GM21390 (cell line): ENCODE data around the gene C6orf15.
"Not testable (repeated sequence)": the region's sequence is repeated elsewhere in the genome, so short reads cannot be mapped to it uniquely, and the experiment has no call there.

Experiments used
- ATAC-seq: cut with Tn5 transposase; IDR thresholded peaks from one replicate; pipeline ENCODE4 v1.9.1; 2021; ENCODE audit not compliant: unreplicated experiment

The C6orf15 gene

GRCh38 chr6:31070711-31071197, 41.6 kb downstream of the C6orf15 start:
- no peak for ATAC-seq

- ATAC-seq: no peak
Observed at GRCh38 chr6:31068669-31069340, 43.6 kb downstream of the C6orf15 start.

GRCh38 chr6:31067891-31068668, 44.3 kb downstream of the C6orf15 start:
- not testable (repeated sequence) for ATAC-seq

GRCh38 chr6:31067028-31067427, 45.3 kb downstream of the C6orf15 start:
- not testable (repeated sequence) for ATAC-seq

- ATAC-seq: no peak
Observed at GRCh38 chr6:31065556-31065955, 46.8 kb downstream of the C6orf15 start.

GRCh38 chr6:31063906-31064435, 48.4 kb downstream of the C6orf15 start:
- no peak for ATAC-seq
